Stimulated activated CD4-positive, alpha-beta T cell treated with anti-CD3 and anti-CD28 coated beads, Interleukin-12 subunit alpha, Interleukin-12 subunit beta, amount 100 ng/mL, for 48 hours (primary cell): Measurements from ENCODE around the gene STK11.

Experiments used
- DNase-seq, 3 donors: peaks; one replicate each; pipeline ENCODE4 v3.0.0-alpha.2; 2020; ENCODE audit warnings: low read depth in 2 of 3, low spot score in 1 of 3

The STK11 gene

DNA sequence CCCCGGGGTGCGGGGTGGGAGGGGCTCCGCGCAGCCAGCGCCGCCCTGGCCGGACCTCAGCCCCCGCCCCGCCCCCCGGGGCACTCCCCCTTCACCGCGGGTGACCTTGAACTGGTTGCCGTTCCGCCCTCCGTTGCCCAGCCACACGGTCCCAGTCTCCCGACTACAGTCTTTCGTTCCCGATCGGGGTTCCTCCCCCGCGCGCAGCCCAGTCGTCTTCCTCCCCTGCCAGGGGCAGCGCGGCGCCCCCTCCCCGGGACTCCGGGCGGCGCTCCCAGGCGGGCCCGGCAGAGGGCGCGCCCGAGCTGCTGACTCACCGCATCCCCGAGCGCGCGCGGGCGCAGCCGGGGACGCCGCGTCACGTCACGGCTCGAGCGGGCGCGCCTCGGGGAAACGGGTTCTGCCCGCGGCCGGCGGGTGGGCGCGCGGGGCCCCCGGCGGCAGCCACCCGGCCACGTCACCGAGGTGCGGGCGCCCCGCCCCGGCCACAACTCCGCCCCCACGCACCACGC, 43.3 kb downstream of the STK11 start:
- DNase-seq: peak in 2 of 3 donors; percentile 61 to 71

DNA sequence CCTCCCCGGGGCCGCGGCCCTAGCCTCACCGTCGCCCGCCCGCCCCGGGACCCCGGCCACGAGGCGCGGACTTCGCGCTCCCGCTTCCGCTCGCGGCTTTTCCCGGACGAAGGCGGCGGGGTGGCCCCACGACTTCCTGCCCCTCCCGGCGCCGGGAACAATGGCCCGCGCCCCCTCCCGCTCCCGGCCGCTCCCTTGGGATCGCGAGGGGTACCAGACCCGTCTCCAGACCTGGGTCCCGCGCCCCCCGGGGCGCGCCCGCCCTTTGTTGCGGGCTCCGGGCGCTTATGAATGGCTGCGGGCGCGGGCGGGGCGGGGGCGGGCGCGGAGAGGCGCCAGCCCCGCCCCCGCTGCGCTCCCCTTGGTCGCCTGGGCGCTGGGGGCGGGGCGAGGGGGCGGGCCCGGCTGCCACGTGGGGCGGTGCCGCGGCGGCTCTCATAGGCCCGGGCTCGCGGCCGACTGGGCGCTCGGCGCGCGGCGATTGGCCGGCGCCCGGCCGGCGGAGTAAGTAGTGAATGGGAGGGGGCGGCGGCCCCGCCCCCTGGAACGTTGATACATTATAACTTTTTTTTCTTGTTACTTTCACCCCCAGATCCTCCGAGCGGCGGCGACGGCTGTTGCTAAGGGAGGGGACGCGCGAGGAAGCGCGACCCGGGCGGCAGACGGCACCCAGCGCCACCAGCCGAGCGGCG, 43.9 kb downstream of the STK11 start:
- DNase-seq: peak; percentile 86 to 96 (median 89)

DNA sequence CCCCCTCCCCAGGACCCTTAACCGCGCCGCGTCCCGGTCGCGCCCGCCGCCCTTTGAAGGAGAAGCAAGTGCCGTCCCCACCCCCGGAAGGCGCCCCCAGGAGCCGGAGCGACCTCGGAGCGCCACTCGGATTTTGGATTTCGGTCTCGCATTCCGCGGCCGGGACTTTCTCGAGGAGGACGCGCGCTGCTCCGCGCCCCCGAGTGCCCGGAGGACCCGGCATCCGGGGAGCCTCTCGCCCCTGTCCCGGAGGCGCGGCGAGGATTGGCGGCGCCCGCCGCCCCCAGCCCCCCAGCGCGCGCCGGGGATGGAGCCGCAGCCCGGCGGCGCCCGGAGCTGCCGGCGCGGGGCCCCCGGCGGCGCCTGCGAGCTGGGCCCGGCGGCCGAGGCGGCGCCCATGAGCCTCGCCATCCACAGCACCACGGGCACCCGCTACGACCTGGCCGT, 44.4 kb downstream of the STK11 start:
- DNase-seq: no peak

DNA sequence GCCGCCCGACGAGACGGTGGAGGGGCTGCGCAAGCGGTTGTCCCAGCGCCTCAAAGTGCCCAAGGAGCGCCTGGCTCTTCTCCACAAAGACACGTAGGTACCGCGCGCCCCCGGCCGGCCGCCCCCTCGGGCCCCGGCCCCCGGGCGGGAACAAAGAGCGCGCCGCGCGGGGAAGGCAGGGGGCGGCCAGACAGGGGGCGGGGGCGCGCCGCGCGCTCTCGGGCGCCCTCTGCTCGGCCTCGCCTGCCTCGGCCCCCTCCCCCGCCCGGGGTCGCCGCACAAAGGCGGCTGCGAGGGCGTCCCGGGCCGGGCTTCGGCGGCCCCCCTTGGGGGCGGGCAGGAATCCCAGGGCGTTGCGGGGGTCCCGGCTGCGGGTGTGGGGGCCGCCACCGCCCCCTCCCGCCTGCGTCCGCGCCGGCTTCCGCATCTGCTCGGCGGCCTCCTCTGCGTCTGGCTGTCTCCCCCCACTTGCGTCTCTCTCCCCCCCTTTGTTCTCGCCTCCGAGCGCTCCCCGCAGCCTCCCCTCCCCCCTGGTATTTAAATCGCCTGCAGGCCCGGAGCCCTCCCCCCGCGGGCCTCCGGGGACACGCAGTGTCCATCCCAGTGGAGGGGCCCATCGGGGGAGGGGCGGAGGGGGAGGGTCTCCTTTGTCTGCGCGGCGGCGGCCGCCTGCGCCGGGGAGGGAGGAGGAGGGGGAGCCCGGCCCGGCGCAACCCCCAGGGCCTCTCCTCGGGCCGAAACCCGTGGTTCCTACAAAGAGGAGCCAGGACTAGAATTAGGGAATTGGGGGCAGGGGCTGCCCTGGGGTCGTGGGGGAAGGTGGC, 45.1 kb downstream of the STK11 start:
- no peak for DNase-seq

DNA sequence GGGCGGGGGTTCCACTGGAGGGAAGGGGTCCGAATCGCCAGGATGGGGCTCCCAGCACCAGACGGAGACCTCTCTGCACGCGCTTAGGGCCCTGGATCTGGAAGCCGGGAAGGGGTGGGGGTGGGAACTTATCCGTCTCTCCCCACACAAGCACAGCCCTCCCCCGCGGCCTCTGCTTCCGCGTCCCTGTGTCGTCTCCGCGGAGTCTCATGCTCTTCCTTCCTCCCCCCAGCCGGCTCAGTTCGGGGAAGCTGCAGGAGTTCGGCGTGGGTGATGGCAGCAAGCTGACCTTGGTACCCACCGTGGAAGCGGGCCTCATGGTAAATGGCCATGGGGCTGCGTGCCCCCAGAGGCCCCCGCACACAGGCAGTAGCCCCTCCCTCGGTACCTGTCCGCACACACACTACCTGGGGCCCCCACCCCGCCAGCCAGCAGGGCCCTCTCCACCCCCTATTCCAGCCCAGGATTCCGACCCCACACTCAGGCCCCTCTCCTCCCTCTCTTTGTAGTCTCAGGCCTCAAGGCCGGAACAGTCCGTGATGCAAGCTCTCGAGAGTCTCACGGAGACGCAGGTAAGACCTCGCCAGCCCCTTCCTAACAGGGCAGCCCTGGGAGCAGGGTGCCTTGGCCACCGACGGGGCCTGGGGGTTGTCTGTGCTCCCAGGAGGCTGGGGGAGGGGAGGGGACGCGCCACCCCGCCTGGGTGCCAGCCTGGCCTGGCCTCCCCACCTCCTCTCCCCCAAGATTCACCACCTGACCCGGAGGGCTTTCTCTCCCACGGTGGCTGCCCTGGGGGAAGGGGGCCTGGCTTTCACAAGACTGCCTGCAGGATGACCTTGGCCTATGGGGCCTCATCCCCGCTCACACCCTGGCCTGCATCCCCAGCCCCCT, 46.0 kb downstream of the STK11 start:
- peak in 1 of 3 donors; percentile 62 for DNase-seq

DNA sequence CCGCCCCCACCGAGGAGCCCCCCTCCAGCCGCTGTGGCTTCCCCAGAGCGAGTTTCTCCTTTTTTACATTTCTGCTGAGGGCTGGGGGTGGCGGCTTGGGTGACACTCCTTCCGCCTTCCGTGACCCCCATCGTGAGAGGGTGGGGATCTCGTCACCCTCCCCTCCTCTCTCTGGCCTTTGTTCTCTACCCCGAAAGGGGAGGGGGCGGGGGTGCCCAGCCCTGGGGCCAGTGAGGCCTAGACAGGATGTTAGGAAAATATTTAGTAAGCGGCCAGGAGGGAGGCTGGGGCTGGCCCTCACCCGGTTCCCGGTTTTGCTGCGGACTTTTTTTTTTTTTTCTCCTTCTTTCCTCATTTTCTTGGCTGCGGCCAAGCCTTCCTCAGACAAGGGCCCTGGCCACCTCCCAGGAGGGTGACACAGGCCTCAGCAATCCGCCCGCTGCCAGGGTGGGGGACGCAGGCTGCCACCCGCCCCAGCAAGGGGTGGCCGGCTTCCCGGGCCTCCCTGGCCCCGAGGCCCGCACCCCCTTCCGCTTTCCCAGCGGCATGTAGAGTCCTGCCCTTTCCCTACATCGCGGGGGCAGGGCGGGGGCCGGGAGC, 46.7 kb downstream of the STK11 start:
- no peak for DNase-seq

DNA sequence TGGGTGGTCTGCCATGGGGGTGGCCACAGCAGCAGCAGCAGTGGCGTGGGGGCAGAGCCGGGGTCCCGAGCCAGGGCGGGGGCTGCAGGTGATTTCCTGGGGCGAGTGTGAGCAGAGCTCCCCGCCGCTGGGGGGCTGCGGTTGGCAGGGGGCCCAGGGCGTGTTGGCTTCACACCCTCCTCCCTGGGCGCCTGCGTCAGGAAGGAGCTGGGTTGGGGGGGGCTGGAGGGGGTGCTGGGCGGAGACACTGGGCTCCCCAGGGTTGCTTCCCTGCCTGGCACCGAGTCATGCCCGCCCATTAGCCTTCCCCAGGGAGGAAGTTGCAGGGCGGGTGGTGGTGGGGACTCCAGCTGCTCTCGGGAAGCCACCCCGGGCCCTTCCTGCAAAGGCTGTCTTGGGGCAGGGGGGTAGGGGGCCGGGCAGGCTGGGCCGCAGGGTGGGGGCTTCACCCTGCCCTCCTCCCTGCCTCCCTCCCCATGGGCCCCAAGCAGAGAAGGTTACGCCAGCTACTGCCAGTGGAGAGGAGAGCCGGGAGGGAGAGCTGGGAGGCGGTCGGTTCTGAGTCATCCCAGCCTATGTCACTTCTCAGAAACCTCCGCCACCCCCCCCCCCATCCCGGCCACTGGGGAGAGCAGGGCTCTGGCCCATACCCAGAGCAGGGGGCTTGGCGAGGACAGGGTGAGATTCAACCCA, 47.4 kb downstream of the STK11 start:
- peak in 2 of 3 donors; percentile 66 to 67 for DNase-seq

DNA sequence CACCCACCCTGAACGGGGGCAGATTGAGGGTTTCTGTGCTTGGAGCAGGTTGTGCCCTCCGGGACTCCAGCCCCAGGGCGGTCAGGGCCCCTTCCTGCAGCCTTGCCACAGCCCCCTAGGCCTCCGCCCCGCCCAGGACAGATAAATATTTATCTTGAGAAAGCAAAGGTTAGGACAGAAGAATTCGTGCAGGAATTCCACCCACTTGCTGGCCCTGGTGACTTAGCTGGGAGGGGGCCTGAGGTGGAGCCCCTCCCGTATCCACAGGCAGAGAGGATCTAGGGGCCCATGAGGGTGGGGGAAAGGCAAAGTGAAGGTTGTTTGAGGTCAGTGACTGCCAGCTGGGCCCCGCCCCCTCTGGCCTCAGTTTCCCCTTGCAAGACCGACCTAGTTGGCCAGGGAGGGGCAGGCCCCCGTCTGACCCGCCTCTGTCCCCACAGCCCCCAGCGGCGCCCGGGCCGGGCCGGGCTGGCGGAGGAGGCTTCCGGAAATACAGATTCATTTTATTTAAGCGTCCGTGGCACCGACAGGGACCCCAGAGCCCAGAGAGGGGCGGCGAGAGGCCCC, 48.0 kb downstream of the STK11 start:
- no peak for DNase-seq

DNA sequence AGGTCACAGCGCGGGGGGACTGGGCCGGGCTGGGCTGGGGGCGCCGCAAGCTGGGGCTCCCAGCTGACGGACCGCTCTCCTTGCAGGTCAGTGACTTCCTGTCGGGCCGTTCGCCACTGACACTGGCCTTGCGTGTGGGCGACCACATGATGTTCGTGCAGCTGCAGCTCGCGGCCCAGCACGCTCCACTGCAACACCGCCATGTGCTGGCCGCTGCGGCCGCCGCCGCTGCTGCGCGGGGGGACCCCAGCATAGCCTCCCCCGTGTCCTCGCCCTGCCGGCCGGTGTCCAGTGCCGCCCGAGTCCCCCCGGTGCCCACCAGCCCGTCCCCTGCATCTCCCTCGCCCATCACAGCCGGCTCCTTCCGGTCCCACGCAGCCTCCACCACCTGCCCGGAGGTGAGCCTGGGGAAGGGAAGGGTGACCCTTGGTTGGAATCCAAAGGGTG, 48.5 kb downstream of the STK11 start:
- DNase-seq: no peak

DNA sequence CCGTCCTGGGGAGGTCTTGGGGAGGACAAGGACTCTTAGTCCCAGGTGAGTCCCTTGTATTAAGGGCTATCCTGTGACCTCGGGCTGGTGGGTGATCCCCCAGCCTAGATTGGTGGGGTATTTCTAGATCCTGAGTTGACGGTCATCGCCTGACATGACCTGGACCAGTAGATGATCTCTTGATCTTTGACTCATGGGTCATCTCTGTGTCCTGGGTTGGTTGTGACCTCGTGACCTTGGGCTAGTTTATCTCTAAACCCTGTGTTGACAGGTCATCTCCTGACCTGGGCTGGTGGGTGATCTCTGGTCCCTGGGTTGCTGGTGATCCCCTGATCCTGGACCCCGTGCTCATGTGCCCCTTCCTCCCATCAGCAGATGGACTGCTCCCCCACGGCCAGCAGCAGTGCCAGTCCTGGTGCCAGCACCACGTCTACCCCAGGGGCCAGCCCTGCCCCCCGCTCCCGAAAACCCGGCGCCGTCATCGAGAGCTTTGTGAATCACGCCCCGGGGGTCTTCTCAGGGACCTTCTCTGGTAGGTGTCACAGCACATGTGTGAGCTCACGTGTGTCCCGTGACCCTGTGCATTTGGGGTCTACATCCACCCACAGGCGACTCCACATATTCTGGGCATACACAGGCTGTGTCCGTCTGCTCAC, 49.1 kb downstream of the STK11 start:
- DNase-seq: no peak

DNA sequence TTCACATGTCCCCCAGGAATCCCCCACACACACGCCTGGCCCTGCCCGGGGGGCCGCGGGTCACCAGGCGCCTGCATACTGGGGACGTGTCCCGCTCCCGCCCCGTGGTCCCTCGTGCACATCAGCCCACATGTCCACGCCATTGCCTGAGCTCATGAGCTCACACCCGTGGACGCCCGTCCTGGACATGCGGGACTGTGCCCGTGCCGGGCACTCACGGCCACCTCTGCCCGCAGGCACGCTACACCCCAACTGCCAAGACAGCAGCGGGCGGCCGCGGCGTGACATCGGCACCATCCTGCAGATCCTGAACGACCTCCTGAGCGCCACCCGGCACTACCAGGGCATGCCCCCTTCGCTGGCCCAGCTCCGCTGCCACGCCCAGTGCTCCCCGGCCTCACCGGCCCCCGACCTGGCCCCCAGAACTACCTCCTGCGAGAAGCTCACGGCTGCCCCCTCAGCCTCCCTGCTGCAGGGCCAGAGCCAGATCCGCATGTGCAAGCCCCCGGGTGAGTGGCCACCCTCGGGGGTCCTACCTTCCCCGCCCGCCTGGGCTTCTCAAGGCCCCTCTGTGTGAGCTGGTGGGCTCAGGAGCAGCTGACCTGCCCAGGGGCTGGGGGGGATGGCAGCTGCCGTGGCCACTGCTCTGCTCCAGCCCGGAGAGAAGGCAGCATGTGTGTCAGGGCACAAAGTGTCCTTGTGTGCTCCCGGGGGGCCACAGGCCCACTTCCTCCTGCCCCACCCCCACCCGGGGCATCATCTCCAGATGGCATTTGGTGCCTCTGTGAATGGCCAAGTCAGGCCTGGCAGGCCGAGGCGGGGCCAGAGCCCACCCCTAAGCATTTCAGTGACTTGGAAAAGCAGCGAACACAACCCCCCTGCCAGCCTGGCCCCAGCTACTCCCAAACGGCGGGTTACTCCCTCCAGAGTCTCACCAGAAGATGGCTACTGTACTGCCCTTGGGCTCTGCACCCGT, 49.9 kb downstream of the STK11 start:
- no peak for DNase-seq

DNA sequence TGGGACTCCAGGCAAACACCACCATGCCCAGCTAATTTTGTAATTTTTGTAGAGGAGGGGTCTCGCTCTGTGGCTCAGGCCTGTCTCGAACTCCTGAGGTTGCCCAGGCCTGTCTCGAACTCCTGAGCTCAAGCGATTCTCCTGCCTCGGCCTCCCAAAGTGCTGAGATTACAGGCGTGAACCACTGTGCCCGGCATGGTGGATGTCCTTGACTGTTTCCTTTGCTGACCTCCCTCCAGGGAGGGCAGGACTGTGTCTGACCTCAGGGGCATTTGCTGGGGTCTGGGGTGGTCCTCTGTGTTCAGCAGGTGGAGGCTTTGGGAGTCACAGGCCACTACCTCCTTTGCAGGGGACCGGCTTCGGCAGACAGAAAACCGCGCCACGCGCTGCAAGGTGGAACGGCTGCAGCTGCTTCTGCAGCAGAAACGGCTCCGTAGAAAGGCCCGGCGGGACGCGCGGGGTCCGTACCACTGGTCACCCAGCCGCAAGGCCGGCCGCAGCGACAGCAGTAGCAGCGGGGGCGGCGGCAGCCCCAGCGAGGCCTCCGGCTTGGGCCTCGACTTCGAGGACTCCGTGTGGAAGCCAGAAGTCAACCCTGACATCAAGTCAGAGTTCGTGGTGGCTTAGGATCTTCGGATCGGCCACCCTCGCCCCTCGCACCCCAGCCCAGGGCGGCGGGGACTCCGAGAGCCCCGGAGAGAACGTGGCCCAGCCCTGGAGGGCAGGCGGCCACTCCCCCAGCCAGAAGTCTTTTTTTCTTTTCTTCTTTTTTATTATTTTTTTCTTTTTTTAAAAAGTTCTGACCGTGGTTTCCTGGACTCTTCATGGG, 51.3 kb downstream of the STK11 start:
- DNase-seq: no peak

DNA sequence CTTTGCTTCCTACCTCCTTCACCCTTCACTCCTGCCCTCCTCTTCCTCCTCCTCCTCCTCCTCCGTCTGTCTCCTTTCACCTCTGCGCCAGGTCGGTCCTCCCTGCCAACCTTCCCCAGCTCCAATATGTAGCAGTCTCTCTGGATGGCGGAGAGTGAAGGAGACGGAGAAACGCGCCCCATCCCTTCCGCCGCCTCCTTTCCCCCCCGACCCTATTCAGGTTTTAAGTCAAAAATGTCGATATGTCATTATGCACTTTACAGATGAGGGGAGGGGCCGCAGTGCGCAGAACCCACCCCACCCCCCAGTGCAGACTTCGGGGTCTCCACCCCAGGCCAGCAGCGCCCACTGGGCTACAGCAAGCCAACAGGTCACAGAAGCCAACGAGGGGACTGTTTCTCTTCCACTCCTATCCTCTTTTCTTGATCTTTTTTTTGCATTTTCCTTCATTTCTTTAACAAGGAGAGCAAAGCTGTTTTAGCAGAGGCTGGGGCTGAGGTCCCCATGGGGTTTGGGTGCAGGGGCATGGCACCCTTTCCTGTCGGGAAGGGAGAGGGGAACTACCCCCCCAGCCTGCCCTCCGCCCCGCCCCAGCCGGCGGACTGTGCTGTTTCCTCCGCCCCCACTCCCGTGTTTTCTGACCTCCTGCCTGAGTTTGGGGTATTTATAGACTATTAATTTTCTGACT, 52.0 kb downstream of the STK11 start:
- no peak for DNase-seq

DNA sequence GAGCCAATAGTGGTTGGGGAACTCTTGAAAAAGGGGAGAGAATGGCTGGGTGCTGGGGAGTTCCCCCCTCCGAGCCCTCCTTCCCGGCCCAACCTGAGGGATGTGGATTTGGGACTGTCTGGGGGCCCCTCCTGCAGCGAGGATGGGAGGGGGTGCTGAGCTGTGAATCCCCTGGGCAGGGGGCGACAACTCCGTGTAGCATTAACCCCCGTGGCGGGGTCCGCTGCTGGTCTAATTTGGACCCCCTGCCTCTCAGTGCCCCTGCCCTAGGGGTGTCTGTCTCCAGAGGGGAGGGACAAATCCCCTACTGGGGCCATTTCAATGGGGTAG, 52.5 kb downstream of the STK11 start:
- DNase-seq: no peak

DNA sequence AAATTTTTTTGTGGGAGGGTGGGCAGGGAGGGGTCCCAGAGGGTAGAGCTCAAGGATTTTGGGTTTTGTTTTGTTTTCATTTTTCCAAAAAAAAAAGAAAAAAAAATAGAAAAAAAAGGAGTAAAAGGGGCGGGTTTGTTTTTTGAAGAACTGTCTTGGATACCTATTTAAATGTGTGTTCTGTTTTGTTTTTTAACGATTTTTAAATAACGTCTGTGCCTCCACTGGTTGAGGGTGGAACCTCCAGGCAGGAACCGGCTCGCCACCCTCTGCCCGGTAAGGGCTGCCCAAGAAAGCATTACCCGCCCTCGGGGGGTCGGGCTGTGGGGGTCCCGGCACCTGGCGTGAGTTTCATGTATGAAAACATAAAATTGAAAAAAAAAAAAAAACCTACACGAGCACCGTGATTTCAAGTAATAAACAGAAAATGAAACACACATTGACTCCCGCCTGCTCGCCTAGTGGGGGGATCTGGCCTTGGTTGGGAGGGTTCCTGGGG, 53.2 kb downstream of the STK11 start:
- no peak for DNase-seq

DNA sequence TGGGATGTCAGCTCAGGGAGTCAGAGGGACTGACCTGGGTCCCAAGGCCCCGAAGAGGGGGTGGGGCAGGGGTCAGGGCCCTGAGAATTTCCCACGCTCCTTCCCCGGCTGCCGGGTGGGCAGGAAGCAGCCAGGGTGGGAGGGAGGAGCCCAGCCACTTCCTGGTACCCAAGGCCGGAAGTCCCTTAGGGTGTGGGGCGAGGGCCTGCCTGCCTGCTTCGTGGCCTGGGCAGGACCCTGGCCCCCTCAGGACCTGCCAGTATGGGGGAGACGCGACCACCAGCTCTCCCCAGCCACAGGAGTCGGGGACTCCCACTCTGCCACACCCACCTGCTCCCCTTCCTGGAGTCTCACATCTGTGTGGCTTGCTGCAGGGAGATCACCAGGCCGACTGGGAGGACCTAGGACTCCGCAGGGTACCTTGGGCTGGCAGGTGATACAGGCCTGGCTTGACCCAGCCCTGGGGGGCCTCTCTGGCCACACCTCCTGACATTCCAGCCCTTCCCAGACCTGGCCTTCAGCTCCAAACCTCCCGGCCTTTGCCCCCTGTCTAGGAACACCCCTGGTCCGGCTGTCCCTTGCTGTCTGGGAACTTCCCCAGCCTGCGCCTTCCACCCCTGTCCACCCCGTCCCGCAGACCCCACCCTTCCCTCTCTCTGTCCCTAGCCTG, 53.8 kb downstream of the STK11 start:
- DNase-seq: no peak
